Calu3 (cell line): ENCODE results near the gene SOX8. TPM values are rescaled to one million over a fixed set of nuclear protein-coding genes. Genes with fewer than 3 reads are reported as not detected.

Source experiments
- BruUV-seq: library from RNA; stranded (reverse); fragments of 400-500 nt; replicated peaks from 2 replicates; lab custom pipeline; 2021; lab: Mats Ljungman, UMichigan
- CTCF ChIA-PET: fragments of 300-600 bp; sonication (Branson Sonifier 250); formaldehyde crosslinking; loops from one replicate; lab custom pipeline; 2022; ENCODE audit warnings: antibody characterized with exemption; lab: Charles Lee
- DNase-seq: peaks from one replicate; pipeline ENCODE4 v3.0.0; 2022
- H3K27ac Mint-ChIP-seq: one replicate; pipeline ENCODE4 v1.8.0; 2022; ENCODE audit warnings: mixed read lengths; ENCODE audit not compliant: unreplicated experiment
- H3K27me3 Mint-ChIP-seq: one replicate; pipeline ENCODE4 v1.8.0; 2022; ENCODE audit warnings: mixed read lengths; ENCODE audit not compliant: unreplicated experiment
- H3K36me3 Mint-ChIP-seq: one replicate; pipeline ENCODE4 v1.8.0; 2022; ENCODE audit warnings: mild to moderate bottlenecking, moderate library complexity, mixed read lengths; ENCODE audit not compliant: insufficient read depth, unreplicated experiment
- H3K4me1 Mint-ChIP-seq: one replicate; pipeline ENCODE4 v1.8.0; 2022; ENCODE audit warnings: mild to moderate bottlenecking, low read depth, mixed read lengths; ENCODE audit not compliant: unreplicated experiment
- H3K4me3 Mint-ChIP-seq: one replicate; pipeline ENCODE4 v1.8.0; 2022; ENCODE audit warnings: mild to moderate bottlenecking, low read depth, moderate library complexity, mixed read lengths; ENCODE audit not compliant: unreplicated experiment
- H3K9me3 Mint-ChIP-seq: one replicate; pipeline ENCODE4 v1.8.0; 2022; ENCODE audit warnings: low read depth, mixed read lengths; ENCODE audit not compliant: unreplicated experiment
- CTCF ChIP-seq: fragments of 200-600 bp; IDR thresholded peaks from one replicate; pipeline ENCODE4 v1.8.0; 2022; ENCODE audit warnings: antibody characterized with exemption; ENCODE audit not compliant: unreplicated experiment
- intact Hi-C: fragments of 100-400 bp; cut with micrococcal nuclease; formaldehyde crosslinking; loops from one replicate; pipeline ENCODE4 v1.10.0; 2022; ENCODE audit not compliant: unreplicated experiment
- total RNA-seq: library from RNA; stranded (reverse); gene quantifications from 2 replicates; pipeline ENCODE4 v1.2.3, GENCODE V29; 2022

Gene SOX8
- total RNA-seq, 1 experiment from 2014 or later: 0.92 TPM

GRCh38 chr16:1026784-1027500 lies 45.4 kb downstream of the SOX8 start:
- Mint-ChIP-seq H3K4me1 (no peaks in the 10 kb centered on the region), H3K27ac (no peak overlapping the region), H3K36me3 (no peaks in the 10 kb centered on the region), H3K27me3 (peaks cover 76% of the 10 kb centered on the region), H3K4me3 (no peak overlapping the region), H3K9me3 (no peaks in the 10 kb centered on the region)
- BruUV-seq: no TSS peak
- no peak for TF ChIP-seq CTCF
- DNase-seq: no peak
- CTCF ChIA-PET: no interaction called here
- intact Hi-C loops: no loop called here

- BruUV-seq: no TSS peak
- H3K4me1 Mint-ChIP-seq: no peaks in the 10 kb centered on the region
Observed at GRCh38 chr16:1027501-1027815, 45.9 kb downstream of the SOX8 start.

GRCh38 chr16:1028056-1028455 lies 46.5 kb downstream of the SOX8 start:
- H3K4me3 Mint-ChIP-seq: no peak overlapping the region
- intact Hi-C loops: no loop called here
- no peaks in the 10 kb centered on the region for H3K4me1 Mint-ChIP-seq
- H3K36me3 Mint-ChIP-seq: no peaks in the 10 kb centered on the region
- BruUV-seq: no TSS peak
- CTCF ChIA-PET: interaction anchor here (0.8 kb wide), 1 partner anchor 9 kb away, joined by 3 read pairs; no protein-coding TSS in a partner anchor
- H3K9me3 Mint-ChIP-seq: no peaks in the 10 kb centered on the region
- no peak for DNase-seq
- no peak overlapping the region for H3K27ac Mint-ChIP-seq
- peaks cover 65% of the 10 kb centered on the region for H3K27me3 Mint-ChIP-seq
- TF ChIP-seq CTCF: no peak

More at GRCh38 chr16:1027501-1027815, 45.9 kb downstream of the SOX8 start:
- no peak for TF ChIP-seq CTCF
- intact Hi-C loops: no loop called here
- H3K27me3 Mint-ChIP-seq: peaks cover 71% of the 10 kb centered on the region
- H3K4me3 Mint-ChIP-seq: no peak overlapping the region
- no peaks in the 10 kb centered on the region for H3K9me3 Mint-ChIP-seq
- CTCF ChIA-PET: no interaction called here
- no peak overlapping the region for H3K27ac Mint-ChIP-seq
- DNase-seq: no peak
- H3K36me3 Mint-ChIP-seq: no peaks in the 10 kb centered on the region

- CTCF ChIA-PET: interaction anchor here (0.8 kb wide), 1 partner anchor 8 kb away, joined by 3 read pairs; no protein-coding TSS in a partner anchor
- H3K36me3 Mint-ChIP-seq: no peaks in the 10 kb centered on the region
- no peak overlapping the region for H3K27ac Mint-ChIP-seq
- no peak for TF ChIP-seq CTCF
- BruUV-seq: no TSS peak
- intact Hi-C loops: no loop called here
- H3K9me3 Mint-ChIP-seq: no peaks in the 10 kb centered on the region
- H3K4me3 Mint-ChIP-seq: no peak overlapping the region
- DNase-seq: no peak
- no peaks in the 10 kb centered on the region for H3K4me1 Mint-ChIP-seq
- peaks cover 60% of the 10 kb centered on the region for H3K27me3 Mint-ChIP-seq
Observed at GRCh38 chr16:1028524-1029258, 47.1 kb downstream of the SOX8 start.
